CD4-positive, alpha-beta T cell treated with Interleukin-12 subunit alpha and Interleukin-12 subunit beta, for 1 hour (primary cell): ENCODE measurements around the gene ATPAF1.

ENCODE experiments used
- DNase-seq: peaks from one replicate; pipeline ENCODE4 v3.0.0-alpha.2; 2020

Gene ATPAF1

GRCh38 chr1:46646844-46647243 lies 21.3 kb downstream of the ATPAF1 start:
- DNase-seq, result no peak

- no peak for DNase-seq
Observed at GRCh38 chr1:46646331-46646730, 21.8 kb downstream of the ATPAF1 start.

GRCh38 chr1:46645815-46646214 lies 22.3 kb downstream of the ATPAF1 start:
- DNase-seq, result no peak

GRCh38 chr1:46643368-46643775 lies 24.8 kb downstream of the ATPAF1 start:
- DNase-seq, result no peak

GRCh38 chr1:46642115-46642680 lies 26.0 kb downstream of the ATPAF1 start:
- no peak for DNase-seq

GRCh38 chr1:46639547-46639946 lies 28.6 kb downstream of the ATPAF1 start:
- DNase-seq, result no peak

GRCh38 chr1:46638921-46639320 lies 29.2 kb downstream of the ATPAF1 start:
- no peak for DNase-seq

- no peak for DNase-seq
Observed at GRCh38 chr1:46637444-46638083, 30.6 kb downstream of the ATPAF1 start.

GRCh38 chr1:46635205-46635604 lies 33.0 kb downstream of the ATPAF1 start:
- no peak for DNase-seq

- no peak for DNase-seq
Observed at GRCh38 chr1:46630719-46631118, 37.4 kb downstream of the ATPAF1 start.

- DNase-seq, result no peak
Observed at GRCh38 chr1:46623743-46624644, 44.2 kb downstream of the ATPAF1 start.

- DNase-seq, result no peak
Observed at GRCh38 chr1:46622344-46622743, 45.8 kb downstream of the ATPAF1 start.

- DNase-seq, result no peak
Observed at GRCh38 chr1:46621930-46622329, 46.2 kb downstream of the ATPAF1 start.

GRCh38 chr1:46619656-46620258 lies 48.4 kb downstream of the ATPAF1 start:
- DNase-seq, result no peak

GRCh38 chr1:46618754-46619415 lies 49.3 kb downstream of the ATPAF1 start:
- DNase-seq, result no peak

- DNase-seq, result no peak
Observed at GRCh38 chr1:46617833-46618232, 50.3 kb downstream of the ATPAF1 start.

- DNase-seq, result no peak
Observed at GRCh38 chr1:46617108-46617800, 50.9 kb downstream of the ATPAF1 start.

- DNase-seq, result peak; percentile 70
Observed at GRCh38 chr1:46616277-46617107, 51.7 kb downstream of the ATPAF1 start, which contains the start of gene MOB3C. Gene MOB3C (minus strand): TSS chr1:46616811. CDS start chr1:46613321, 3,490 bp downstream.

GRCh38 chr1:46615735-46616134 lies 52.4 kb downstream of the ATPAF1 start:
- DNase-seq, result no peak

GRCh38 chr1:46615088-46615487 lies 53.1 kb downstream of the ATPAF1 start:
- DNase-seq, result no peak

GRCh38 chr1:46614604-46614984 lies 53.6 kb downstream of the ATPAF1 start:
- no peak for DNase-seq
